Middle frontal gyrus (tissue), 1 donor: ENCODE data around the gene SLC9A2.

ENCODE experiments used
- DNase-seq: peaks from one replicate; pipeline ENCODE4 v3.0.0-alpha.2; 2015; ENCODE audit warnings: low spot score; ENCODE audit errors: extremely low spot score

SLC9A2 gene

GRCh38 chr2:102724553-102724952 lies 105.2 kb downstream of the SLC9A2 start:
- DNase-seq: no peak

- no peak for DNase-seq
These were observed 107.1 kb downstream of the SLC9A2 start for GRCh38 chr2:102726128-102727087.

- no peak for DNase-seq
These were observed 116.2 kb downstream of the SLC9A2 start for GRCh38 chr2:102735416-102736109.

GRCh38 chr2:102736110-102736409 lies 116.7 kb downstream of the SLC9A2 start:
- DNase-seq: no peak

GRCh38 chr2:102736410-102737409 lies 117.4 kb downstream of the SLC9A2 start:
- DNase-seq: peak; percentile 14

- DNase-seq: no peak
These were observed 118.1 kb downstream of the SLC9A2 start for GRCh38 chr2:102737431-102737830.

- DNase-seq: no peak
These were observed 123.9 kb downstream of the SLC9A2 start for GRCh38 chr2:102743259-102743658.

GRCh38 chr2:102748107-102748506 lies 128.8 kb downstream of the SLC9A2 start:
- DNase-seq: no peak

GRCh38 chr2:102749938-102750337 lies 130.6 kb downstream of the SLC9A2 start:
- DNase-seq: no peak

- peak; percentile 62 for DNase-seq
These were observed 134.3 kb downstream of the SLC9A2 start for GRCh38 chr2:102753563-102754159.

- DNase-seq: no peak
These were observed 135.2 kb downstream of the SLC9A2 start for GRCh38 chr2:102754456-102755145.

- no peak for DNase-seq
These were observed 135.9 kb downstream of the SLC9A2 start for GRCh38 chr2:102755284-102755683.

GRCh38 chr2:102758439-102758838 lies 139.1 kb downstream of the SLC9A2 start:
- DNase-seq: no peak
